GM23248 (cell line): ENCODE results near the gene CPPED1.

Source experiments
- EZH2 ChIP-seq: fragments of 200-600 bp; sonication (generic); IDR thresholded peaks from 2 replicates; pipeline ENCODE4 v1.6.1; 2018; ENCODE audit warnings: antibody characterized with exemption, mild to moderate bottlenecking; ENCODE audit not compliant: insufficient read depth, poor library complexity, severe bottlenecking
- EZH2phosphoT487 ChIP-seq: fragments of 200-600 bp; sonication (generic); IDR thresholded peaks from 2 replicates; pipeline ENCODE4 v1.6.1; 2018; ENCODE audit warnings: antibody characterized with exemption, moderate library complexity, mild to moderate bottlenecking, low read depth; ENCODE audit not compliant: insufficient read depth

- TF ChIP-seq EZH2: no peak
- no peak for TF ChIP-seq EZH2phosphoT487
Measured at GRCh38 chr16:12753203-12754023, 50.3 kb downstream of the CPPED1 start.
